HG03064 (cell line): ENCODE data around the gene GFER.
"Not testable (repeated sequence)": the region's sequence is repeated elsewhere in the genome, so short reads cannot be mapped to it uniquely, and the experiment has no call there.

ENCODE experiments used
- ATAC-seq: cut with Tn5 transposase; IDR thresholded peaks from one replicate; pipeline ENCODE4 v1.9.1; 2021; ENCODE audit warnings: low read depth; ENCODE audit not compliant: unreplicated experiment

GFER gene

DNA sequence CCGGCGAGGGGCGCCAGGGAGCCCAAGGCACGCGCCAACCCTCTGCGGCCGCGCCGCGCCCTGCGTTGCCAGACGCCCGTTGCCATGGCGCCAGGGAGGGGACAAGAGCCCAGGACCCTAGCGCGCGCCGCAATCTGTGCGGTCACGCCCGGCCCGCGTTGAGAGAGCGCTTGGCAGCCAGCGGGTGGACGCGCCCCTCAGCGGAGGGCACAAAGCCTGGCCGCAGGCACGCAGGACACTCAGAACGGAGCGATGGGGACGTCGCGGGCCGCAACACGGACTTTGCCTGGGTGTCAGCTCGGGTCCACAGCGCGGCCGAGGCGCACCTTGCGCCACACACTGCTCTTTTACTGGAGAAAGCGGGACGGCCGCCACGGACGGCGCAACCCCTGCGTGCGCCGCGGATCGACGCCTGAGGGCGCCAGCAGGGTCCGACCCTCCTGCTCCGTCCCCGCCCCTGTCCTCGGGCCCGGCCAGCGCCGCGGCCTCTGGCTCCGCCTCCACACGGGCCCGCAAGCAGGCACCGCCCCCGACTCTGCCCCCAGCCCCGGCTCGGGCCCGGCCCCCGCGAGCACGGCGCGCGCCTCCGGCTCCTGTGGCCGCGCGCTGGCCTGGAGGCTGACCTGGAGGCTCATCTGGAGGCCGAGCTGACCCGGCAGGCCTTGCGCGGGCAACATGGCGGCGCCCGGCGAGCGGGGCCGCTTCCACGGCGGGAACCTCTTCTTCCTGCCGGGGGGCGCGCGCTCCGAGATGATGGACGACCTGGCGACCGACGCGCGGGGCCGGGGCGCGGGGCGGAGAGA lies at the start of gene GFER:
GFER (plus strand) TSS at position 650 of the 803 bp plus-strand sequence; CDS start at position 676, 26 bp downstream.
- ATAC-seq, result peak; percentile 64

GRCh38 chr16:1936945-1937479 lies 47.0 kb upstream of the GFER start:
- no peak for ATAC-seq

GRCh38 chr16:1938316-1938715 lies 45.7 kb upstream of the GFER start:
- ATAC-seq, result no peak

- no peak for ATAC-seq
Measured at GRCh38 chr16:1938910-1939309, 45.1 kb upstream of the GFER start.

DNA sequence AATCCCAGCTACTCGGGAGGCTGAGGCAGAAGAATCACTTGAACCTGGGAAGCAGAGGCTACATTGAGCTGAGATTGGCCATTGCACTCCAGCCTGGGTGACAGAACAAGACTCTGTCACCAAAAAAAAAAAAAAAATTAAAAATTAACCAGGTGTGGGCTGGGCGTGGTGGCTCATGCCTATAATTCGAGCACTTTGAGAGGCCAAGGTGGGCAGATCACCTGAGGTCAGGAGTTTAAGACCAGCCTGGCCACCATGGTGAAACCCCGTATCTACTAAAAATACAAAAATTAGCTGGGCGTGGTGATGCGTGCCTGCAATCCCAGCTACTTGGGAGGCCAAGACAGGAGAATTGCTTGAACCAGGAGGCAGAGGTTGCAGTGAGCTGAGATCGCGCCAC lies 44.2 kb upstream of the GFER start:
- not testable (repeated sequence) for ATAC-seq

GRCh38 chr16:1940273-1941161 lies 43.5 kb upstream of the GFER start:
- no peak for ATAC-seq

DNA sequence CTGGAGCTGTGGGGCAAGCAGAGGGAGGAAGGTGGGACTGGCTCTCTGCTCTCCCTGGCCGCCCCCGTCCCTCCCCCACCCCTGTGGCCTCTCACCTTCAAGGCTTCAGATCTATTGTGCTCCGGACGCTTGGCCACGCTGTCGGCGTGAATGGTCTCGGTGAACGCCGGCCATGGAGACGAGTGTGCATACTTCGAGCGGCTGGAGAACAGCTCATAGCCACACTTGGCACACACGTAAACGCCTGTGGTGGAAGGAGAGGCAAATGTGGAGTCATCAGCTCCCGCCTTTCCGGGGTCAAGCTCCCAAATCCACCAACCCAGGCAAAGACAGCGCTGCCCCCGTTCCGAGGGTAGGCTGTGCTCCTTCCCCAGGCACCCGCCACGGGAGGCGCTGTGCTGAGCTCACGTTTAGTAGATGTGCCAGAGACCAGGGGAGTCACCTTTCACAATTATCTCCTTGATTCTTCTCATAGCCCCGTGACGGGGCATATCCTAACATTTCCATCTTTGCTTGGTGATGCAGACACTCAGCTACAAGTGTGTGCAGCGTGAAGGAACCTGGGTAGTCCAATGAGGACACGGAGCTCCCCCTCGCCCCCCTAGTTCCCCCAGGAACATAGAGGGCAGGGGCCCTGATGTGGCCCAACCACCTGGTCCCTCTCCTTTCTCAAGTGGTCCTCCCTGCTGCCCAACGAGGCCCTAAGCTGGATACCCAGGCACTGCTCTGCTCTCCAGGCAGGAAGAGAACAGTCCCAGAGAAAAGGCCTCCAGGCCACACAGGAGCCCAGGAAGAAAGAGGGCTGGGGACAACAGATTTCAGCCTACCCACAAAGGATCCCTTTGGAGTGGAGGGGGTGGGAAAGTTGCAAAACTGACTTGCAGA lies 42.6 kb upstream of the GFER start:
- no peak for ATAC-seq

DNA sequence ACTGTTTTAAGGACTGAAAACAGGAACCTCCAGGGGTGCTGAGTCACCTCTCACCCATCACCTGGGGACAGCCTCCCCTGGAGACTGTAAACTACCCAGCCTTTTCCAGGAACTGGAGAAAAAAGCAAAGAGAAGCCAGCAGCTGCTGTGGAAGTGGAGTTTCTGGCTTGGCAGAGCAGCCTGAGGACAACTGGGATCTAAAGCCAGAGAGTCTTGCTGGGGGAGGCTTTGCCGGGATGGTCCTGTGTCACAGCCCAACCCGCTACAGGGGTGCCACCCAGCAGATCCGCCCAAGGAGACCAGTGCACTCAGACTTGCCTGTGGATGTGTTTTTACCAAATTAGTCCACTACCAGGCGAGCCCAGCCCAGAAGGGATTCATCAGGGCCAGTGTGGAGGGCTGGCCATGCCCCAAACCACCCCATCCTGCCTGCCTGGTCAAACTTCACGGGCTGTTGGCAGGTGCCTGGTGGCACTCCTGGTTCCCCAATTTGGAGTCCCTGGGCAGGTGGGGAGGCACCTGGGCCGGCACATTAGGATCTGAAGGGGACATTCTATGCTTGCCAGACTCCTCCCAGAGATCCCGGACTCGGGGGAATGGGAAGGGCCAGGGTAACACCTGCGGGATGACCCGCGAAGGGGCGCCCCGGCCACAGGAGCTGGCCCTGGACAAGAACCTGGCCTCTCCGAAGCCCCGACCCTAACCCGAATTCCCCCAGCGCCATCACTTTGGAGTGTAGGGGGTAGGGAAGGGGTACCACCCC lies 41.8 kb upstream of the GFER start:
- no peak for ATAC-seq

GRCh38 chr16:1942810-1943726 lies 40.9 kb upstream of the GFER start, which contains the start of gene MSRB1:
Gene MSRB1 (minus strand): TSS chr16:1943199. CDS start chr16:1943156, 43 bp downstream.
- peak; percentile 77 for ATAC-seq

DNA sequence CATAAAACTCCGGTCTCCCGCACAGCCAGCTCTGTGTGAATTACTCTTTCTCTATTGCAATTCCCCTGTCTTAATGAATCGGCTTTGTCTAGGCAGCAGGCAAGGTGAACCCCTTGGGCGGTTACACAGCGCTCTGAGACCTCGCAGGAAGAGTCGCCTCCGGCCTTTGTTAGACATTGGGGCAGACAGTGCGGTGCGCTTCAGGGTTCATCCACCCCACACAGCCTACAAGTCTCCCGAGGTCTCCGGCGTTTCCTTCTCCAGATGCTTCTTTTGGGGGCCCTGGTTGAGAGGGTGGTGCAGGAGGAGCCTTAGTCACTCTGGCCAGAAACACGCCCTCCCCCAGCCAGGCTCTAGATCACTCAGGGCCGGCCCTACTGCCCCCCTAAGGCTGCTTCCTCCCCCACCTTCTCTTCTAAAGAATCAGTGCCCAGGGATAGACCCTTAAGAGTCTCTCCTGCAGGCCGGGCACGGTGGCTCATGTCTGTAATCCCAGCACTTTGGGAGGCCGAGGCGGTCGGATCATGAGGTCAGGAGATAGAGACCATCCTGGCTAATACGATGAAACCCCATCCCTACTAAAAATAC lies 39.3 kb upstream of the GFER start:
- ATAC-seq, result no peak

DNA sequence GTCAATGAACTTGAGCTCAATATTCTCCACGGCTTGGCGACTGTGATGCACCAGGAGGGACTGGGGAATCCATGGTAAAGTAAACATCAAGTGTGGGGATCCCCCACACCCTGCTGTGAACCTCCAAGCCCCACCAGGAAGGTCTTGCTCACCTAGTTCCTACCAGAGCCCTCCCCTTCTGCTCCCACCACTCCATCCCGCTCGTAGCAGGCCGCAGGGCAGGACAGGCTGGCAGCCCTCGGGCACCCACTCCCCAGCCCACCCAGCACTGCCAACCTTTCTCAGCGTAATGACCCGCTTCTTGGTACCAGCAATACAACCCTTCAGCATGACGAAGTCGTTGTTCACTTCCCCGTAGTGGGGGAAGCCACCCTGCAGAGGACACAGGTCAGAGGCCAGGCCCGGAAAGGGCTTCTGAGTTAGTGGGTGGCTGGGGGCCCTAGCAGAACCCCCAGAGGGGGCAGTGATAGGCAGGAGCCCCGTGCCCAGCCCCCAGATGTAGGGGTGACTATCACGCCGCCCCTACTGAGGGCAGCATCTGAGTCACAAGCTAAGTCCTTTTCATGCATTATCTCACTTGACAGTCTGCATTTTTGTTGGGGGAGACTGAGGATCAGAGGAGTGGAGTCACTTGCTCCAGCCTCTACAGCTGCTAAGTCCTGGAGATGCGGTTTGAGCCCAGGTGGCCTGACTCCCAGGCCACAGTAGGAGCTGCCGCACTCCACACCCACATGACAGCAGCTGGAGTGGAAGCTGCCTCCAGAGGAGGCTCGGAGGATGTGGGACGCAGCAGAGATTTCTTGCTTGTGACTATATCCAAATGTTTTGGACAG lies 38.2 kb upstream of the GFER start:
- ATAC-seq, result no peak

GRCh38 chr16:1946495-1947368 lies 37.3 kb upstream of the GFER start:
- no peak for ATAC-seq

GRCh38 chr16:1947369-1947670 lies 36.7 kb upstream of the GFER start:
- ATAC-seq, result no peak

DNA sequence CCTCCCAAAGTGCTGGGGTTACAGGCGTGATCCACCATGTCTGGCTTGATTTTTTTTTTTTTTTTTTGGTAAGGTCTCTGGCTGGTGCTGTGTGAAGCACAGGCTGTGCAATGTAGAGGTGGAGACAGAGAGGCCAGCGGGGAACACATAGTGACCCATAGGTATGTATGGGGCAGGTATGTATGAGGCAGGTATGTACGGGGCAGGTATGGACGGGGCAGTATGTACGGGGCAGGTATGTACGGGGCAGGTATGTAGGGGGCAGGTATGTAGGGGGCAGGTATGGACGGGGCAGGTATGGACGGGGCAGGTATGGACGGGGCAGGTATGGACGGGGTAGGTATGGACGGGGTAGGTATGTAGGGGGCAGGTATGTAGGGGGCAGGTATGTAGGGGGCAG lies 34.5 kb upstream of the GFER start:
- ATAC-seq, result no peak

DNA sequence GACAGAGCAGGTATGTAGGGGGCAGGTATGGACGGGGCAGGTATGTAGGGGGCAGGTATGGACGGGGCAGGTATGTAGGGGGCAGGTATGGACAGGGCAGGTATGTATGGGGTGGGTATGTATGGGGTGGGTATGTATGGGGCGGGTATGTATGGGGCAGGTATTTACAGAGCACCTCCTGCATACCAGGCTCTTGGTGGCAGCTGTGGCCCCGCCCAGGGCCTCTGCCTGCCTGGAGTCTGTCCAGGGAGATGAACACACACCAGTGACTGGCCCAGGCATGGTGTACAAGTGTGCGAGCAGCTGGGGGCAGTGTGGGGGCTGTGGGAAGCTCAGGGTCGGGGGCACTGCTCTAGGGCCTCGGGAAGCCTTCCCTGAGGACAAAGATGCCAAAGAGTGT lies 33.9 kb upstream of the GFER start:
- ATAC-seq, result no peak

- ATAC-seq, result no peak
Measured at GRCh38 chr16:1950559-1950958, 33.4 kb upstream of the GFER start.

- ATAC-seq, result no peak
Measured at GRCh38 chr16:1953734-1954133, 30.3 kb upstream of the GFER start.
